H4 (cell line): ENCODE data around the gene INPP5J. TPM values are rescaled to one million over a fixed set of nuclear protein-coding genes. Genes with fewer than 3 reads are reported as not detected.
"Not testable (repeated sequence)": the region's sequence is repeated elsewhere in the genome, so short reads cannot be mapped to it uniquely, and the experiment has no call there.

Experiments
- DNase-seq: peaks from one replicate; pipeline ENCODE4 v3.0.0-alpha.2; 2015; ENCODE audit warnings: low spot score
- total RNA-seq: library from RNA; depleted of rRNA; stranded (reverse); fragments of >200 nt; shearing (Covaris generic); gene quantifications from 2 replicates; pipeline ENCODE4 v1.2.3, GENCODE V29; 2014

Gene INPP5J
- total RNA-seq, 1 experiment from 2014 or later = 0.79 TPM

DNA sequence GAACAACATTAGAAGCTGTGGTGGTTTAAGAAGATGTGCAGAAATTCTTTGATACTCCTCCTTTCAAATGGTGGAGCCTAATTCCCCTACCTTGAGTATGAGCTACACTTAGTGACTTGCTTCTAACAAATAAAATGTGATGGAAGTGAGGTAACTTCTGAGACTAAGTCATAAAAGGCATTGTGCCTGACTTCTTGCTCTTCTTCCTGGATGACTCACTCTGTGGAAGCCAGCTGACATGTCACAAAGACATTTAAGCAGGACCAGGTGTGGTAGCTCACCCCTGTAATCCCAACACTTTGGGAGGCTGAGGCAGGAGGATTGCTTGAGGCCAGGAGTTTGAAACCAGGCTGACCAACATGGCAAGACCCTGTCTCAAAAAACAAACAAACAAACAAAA is 21.5 kb downstream of the INPP5J start:
- no peak for DNase-seq

DNA sequence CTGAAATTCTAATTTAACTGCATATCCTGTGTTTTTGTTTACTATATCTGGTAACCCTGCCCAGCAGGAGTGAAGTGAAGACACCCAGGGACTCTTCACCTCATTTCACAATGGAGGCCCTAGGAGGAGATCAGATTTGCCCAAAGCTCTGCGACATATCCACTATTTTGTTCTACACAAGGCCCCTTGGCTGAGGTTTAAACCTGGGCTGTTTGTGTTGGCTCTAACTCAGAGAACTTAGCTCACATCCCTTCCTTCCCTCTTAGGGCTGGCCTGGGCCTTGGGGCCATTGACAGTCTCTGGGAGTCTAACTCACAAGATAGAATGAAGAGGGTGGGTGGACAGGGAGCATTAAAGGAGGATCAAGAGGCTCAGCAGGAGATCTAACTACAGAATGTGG is 25.7 kb downstream of the INPP5J start:
- DNase-seq = no peak

DNA sequence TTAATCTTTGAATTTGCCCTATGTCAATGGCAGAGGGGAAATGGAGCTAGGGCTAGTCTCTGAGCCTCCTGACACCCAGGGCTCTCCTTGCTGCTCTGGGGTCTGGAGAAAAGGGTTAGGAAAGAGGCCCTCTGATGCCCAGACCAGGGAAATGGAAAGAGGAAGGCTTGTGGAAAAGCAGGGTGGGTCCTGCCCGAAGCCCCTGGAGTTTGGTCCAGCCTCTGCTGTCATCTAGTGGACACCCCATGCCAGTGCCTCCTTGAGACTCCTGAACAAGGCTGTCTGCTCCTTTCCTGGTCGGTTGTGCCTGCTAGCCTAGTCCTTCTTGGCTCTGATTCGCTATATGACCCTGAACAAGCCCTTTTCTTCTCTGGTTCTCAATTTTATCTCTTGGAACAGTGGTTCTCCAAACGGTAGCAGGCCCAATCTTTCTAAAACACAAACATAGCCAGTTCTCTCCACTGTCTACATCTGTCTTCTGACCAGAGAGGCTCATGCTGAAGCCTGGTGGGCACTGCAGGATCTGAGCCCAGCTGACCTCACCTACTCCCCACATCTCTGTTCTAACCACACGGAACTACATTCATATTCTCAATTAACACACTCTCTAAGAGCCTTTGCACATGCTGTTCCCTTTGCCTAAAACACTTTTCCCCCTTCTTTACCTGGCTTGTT is 26.3 kb downstream of the INPP5J start:
- peak; percentile 47 for DNase-seq

DNA sequence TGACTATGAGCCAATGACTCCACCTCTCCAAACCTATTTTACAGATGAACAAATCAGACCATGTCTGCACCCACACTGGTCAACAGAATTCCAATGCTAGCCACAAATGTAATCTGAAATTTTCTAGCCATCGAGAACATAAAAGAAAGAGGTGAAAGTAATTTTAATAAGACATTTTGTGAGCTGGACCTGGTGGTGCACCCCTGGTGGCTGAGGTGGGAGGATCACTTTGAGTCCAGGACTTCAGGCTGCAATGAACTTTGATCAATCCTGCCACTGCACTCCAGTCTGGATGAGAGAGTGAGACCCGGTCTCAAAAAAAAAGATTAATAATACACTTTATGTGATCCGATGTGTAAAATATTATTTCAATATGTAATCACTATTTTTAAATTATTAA is 27.8 kb downstream of the INPP5J start:
- DNase-seq = no peak

DNA sequence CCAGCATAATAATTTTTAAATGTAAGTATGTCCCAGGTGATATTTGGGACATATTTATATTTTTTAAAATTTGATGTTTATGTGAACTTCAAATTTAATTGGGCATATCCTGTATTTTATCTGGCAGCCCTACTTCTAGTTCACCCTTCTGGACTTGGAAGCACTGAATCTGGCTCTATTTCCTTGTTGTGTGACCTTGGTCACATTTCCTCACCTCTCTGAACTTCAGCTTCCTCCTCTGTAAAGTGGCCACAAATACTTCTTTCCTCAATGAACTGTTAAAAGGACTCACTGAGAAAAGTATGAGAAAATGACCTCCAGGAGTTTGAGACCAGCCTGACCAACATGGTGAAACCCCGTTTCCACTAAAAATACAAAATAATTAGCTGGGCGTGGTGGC is 29.1 kb downstream of the INPP5J start:
- no peak for DNase-seq

DNA sequence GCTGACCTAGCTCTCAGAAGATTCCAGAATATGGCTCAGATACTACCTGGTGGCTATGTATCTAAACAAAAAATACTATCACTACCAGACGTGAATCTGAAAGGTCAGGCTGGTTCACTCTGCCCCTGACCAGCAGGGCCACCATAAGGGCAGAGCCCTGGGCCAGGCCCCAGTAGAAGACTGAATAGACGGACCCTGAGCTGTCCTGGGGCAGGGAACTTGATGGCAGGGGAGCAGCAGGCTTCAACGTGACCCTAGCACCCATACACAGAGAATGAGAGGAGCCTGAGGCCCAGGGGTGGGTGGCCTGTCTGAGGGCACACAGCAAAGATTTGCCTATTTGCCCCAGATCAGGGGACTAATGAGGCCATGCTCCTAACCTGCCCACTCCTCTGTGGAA is 30.6 kb downstream of the INPP5J start:
- DNase-seq = no peak

DNA sequence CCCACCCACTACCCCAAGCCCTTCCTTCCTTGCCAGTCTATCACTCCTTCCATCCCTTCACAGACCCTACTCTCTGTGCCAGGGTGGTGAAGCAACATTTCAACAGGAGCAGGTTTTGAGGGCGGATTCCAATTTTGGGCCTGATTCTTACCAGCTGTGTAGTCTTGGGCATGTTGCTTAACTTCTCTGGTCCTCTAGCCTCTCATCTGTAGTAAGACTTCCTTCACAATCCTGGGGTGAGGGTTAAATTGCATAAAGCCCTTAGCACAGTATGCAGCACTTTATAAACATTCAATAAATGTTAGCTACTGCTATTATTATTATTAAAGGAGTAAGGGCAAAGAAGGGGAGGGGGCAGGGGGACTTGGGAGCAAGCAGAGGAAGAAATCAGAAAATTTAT is 32.2 kb downstream of the INPP5J start:
- no peak for DNase-seq

DNA sequence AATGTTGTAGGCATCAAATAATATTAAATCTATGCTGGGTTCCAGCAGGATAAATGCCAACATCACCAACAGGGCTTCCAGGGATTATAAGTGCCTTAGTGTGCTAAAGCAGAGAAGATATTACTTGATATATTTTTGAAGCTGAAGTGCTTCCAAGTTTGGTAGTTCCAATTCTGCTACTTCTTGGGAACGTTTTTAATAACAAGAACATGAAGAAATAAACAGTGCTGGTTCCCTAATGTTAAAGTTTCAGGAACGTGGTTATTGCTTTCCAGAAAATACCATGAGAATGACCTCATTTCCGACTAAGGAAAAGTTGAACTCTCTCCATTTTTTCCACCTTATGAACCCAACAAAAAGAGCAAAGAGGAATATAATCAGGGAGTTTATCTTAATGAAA is 32.7 kb downstream of the INPP5J start:
- DNase-seq = no peak

DNA sequence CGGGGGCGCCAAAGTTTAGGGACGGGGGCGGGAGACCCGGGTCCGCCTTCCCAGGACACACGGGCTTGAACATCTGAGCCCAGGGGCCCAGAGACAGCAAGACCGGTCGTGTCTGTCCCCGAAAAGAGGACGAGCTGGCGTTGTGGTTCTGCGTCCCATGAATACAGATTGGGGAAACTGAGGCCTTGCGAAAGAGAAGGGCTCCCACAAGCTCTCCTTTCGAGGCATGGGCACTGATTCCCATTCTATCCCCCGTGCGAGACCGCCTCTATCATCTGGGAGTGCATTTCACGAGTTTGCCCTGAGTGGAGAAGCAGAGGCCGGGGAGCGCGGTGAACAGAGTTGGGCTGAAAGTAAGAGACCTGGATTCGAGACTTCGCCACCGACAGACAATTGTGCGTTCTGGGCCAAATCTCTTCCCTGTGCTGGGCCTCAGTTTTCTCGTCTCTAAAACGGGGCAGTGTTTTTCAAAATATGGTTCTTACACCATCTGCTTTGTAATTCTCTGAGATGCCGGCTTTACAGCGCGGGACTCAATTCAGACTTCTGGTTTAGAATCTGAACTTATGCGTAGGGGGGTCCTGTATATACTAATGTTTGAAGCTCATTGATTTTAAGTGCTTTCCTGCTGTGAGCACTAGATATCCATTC is 37.7 kb downstream of the INPP5J start:
- no peak for DNase-seq

DNA sequence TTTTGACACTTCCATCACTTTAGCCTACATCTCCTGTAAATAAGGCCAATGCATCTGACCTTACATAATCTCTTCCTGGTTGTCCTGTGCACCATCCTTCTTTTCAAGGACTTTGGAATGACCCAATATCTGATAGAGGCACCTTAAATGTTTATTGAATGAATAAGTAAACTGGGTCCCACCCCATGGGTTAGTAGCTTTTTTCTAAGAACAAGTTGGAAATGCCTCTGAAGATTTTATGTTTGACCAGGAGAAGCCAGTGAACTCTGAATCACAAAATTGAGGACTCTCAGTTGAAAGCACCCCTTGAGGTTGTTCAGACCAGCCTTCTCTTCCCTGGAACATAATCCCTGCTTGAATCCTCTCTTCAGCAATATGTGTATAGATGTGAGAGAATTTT is 38.6 kb downstream of the INPP5J start:
- DNase-seq = no peak

DNA sequence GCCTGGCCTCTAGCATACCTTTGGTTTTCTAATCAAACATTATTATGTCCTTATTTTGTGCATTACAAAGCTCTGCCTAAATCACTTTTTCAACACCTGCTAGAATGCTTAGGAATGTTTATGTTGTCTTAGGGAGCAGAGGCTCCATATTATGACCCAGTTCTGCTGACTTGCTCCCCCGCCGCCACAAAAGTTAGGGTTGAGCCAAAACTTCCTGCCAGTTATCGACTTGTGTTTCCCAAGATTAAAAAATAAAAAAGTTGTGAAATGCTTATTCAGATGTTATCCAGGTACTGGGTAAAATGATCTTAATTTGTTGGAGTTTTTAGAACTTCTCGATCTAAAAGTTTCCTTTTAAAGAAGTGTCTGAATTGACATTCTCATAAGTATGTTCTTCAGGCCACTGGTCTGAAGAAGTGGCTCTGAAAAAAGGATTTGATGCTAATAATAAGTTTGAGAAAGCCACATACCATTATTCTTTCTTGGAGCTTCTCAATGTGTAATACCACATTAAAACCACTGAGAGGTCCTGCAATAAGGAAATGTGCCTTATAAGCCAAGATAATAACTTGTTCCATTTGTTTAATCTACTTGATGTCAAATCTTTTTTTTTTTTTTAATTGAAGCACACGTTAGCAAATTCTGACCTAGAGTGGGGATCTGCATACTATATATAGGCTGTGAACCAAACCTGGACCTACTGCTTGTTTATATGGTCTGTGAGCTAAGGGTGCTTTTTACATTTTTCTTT is 39.4 kb downstream of the INPP5J start:
- no peak for DNase-seq

DNA sequence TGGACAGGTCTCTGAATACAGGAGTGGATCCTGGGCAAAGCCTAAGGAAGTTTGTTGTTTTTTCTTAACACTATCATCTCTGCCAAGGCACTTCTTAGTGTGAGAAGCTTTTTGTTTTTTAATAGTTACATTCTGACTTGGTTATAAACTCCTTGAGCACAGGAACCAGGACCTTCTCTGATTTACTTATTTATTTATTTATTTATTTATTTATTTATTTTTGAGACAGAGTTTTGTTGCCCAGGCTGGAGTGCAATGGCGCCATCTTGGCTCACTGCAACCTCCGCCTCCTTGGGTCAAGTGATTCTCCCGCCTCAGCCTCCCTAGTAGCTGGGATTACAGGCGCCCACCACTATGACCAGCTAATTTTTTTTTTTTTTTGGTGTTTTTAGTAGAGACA is 48.2 kb downstream of the INPP5J start:
- no peak for DNase-seq

DNA sequence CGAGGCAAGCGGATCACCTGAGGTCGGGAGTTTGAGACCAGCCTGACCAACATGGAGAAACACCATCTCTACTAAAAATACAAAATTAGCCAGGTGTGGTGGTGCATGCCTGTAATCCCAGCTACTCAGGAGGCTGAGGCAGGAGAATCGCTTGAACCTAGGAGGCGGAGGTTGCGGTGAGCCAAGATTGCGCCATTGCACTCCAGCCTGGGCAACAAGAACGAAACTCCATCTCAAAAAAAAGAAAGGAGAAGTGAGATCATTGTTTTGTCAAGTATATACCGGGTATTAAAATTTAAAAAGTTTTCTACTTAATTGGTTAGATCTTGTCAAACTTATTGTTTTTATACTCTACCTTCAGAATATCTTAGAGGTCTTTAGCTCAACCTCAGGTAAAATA is 49.0 kb downstream of the INPP5J start:
- DNase-seq = not testable (repeated sequence)

DNA sequence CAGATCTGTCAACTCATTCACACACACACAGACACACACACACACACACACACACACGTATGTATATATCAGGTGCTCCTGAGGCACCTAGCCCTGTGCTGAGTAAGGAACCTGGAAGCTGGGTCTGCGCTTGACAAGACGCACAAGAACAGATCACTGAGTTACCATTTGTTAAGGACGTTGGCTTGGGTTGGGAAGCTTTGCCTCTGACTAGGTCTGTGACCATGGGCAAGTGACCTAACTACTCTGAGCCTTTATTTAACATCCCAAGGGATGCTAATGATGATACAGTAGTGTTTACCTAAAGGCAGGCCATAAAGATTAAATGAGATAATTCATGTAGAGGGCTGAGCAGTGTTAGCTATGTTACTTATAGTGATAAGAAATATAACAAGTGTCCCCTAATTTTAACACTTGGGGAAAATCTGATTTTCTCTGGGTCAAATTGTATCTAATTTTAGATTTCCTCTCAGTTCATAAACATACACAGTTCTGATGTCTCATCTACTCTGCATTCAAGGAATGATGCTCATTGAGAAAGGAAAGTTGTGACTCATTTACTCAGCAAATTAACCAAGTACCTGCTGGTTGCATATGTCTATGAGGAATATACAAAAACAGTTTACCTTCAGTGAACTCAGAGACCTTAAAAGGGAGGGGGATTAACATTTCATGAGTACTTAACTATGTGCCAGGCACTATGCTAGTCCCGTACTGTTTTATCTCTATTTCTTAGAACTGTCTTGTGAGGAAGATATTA is 50.8 kb downstream of the INPP5J start:
- peak; percentile 23 for DNase-seq

DNA sequence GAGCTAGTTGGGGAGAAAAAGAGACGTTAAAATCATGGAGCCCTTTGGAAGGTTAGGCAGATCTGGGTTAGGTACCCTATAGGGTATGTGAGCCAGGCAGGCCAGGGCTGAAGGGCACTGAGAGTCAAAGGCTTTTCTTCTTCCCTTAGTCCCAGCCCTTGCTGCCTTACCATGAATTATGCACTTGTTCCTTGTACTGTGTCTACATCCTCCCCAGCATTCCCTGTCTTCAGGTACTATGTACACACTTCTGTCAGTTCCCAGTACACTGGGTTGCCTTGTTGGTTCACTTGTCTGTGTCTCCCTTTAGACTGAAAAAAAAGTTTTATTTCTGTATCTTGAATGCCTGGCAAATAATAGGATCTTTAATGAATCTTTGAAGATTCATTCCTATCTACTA is 54.2 kb downstream of the INPP5J start:
- no peak for DNase-seq

DNA sequence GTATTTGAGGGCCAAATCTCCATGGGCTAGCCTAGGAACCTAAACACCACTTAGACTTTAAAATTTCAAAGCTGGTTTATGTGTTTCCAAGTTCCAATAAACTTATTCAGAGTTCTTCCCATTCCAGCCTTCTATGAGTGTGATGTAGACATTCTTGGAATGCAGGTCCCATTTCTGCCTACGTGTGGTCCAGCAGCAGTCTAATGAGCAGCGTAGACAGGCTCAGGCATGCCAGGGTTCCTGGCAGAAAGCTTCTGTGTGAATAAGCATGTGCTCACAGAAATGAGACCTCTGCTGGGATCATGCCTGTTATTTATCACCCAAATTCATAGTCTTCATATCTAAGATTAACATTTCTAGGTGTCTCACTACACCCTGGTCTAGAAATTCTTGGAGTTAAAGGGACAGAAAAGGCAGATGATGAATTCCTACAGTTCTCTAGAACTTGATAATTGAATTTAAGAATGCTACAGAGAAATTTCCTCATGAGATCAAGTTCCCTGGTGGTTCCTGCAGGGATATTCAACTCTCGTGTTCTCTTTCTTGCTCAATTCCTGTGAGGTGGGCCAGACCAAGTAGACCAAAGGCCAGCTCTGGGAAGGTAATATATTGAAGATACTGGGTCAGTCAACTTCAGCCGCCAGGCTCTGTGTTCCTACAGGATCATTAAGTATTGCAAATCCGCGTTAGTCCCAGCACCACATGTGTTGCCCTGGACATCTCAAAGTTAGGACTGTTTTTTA is 54.8 kb downstream of the INPP5J start:
- no peak for DNase-seq

DNA sequence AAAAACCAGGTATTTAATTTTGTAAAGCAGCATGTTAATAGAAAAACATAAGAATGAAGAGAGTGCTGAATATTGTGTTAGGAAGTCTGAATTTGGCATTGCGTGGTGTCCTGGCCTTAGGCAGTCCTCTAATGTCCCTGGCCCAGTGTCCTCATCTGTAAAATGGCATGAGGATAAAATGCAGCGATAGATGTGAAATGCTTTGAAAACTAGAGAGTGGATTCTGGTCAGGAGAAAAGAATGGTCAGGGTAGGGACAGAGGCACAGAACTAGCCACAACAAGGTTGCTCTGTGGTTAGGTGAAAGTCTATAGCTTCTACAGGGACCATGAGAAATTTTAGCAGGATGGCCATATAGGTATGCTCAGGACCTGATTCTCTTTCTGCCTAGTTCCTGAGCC is 56.1 kb downstream of the INPP5J start:
- no peak for DNase-seq

DNA sequence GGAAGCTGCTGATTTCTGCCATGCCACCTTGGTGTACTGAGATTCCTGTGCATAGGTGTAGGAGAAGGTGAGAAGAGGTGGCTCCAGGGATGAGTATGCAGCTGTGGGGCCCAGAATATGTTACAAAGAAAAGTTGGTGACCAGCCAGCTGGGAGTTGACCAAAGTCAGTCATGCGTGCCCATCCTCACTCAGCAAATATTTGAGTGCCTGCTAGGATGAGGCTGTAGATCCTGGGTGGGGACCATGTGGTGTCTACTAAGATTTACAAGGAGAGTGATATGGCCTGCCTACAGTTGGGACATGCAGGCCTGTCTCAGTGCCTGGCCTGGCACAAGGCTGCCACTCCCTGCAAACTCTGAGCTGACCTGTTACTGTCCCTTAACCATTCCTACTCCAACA is 56.6 kb downstream of the INPP5J start:
- DNase-seq = peak; percentile 31

DNA sequence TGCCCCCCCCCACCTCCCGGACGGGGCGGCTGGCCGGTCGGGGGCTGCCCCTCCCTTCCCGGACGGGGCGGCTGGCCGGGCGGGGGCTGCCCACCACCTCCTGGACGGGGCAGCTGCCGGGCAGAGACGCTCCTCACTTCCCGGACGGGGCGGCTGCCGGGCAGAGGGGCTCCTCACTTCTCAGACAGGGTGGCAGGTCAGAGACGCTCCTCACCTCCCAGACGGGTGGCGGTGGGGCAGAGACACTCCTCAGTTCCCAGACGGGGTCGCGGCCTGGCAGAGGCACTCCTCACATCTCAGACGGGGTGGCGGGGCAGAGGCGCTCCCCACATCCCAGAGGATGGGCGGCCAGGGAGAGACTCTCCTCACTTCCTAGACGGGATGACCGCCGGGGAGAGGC is 61.2 kb downstream of the INPP5J start:
- no peak for DNase-seq
